ENCODE measurements around the gene ACBD7. TPM values are rescaled to one million over a fixed set of nuclear protein-coding genes. Genes with fewer than 3 reads are reported as not detected.
A peak's percentile ranks its signal among the peaks of the same experiment; 100 is the strongest.

Gene ACBD7
- total RNA-seq, 6 experiments from 2014 or later: 0.54 to 0.96 (median 0.80) TPM

- peaks cover 5% of the 10 kb centered on the region; the same call in 1 of the 2 replicates for H3K4me1 Mint-ChIP-seq (ENCODE audit: low read depth)
- peak; percentile 95 for TF ChIP-seq CTCF (IDR thresholded peaks at IDR 0.05)
- H3K27me3 Mint-ChIP-seq (ENCODE audit: insufficient read depth): 0 out of 2 replicates have a peak, but pooled peaks cover 2% of the 10 kb centered on the region
- H3K4me3 Mint-ChIP-seq: no peak overlapping the region
- peak; percentile 46 for DNase-seq
- H3K9me3 Mint-ChIP-seq: no peaks in the 10 kb centered on the region
- H3K27ac Mint-ChIP-seq: peak overlapping the region; percentile 34; the same call in 1 of the 2 replicates
- H3K36me3 Mint-ChIP-seq (ENCODE audit: low read depth): peaks cover 27% of the 10 kb centered on the region
These were observed 17.9 kb upstream of the ACBD7 start for GRCh38 chr10:15106352-15107013.

DNA sequence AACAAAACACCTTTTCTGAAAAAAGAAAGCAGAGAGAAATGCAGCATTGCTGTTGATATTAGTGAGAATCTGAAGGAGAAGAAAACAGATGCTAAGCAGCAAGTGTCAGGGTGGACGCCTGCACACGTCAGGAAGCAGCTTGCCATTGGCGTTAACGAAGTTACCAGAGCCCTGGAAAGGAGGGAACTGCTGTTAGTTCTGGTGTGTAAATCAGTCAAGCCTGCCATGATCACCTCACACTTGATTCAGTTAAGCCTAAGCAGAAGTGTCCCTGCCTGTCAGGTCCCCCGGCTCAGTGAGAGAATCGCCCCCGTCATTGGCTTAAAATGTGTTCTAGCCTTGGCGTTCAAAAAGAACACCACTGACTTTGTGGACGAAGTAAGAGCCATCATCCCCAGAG lies 14.9 kb upstream of the ACBD7 start:
- no peak for DNase-seq
- peak overlapping the region; percentile 40 for H3K27ac Mint-ChIP-seq
- peaks cover 32% of the 10 kb centered on the region for H3K36me3 Mint-ChIP-seq (ENCODE audit: low read depth)
- no peak for TF ChIP-seq CTCF (IDR thresholded peaks at IDR 0.05)
- no peak overlapping the region for H3K4me3 Mint-ChIP-seq
- peaks cover 21% of the 10 kb centered on the region for H3K4me1 Mint-ChIP-seq (ENCODE audit: low read depth)
- H3K9me3 Mint-ChIP-seq: no peaks in the 10 kb centered on the region
- peaks cover 3% of the 10 kb centered on the region; the same call in 1 of the 2 replicates for H3K27me3 Mint-ChIP-seq (ENCODE audit: insufficient read depth)

DNA sequence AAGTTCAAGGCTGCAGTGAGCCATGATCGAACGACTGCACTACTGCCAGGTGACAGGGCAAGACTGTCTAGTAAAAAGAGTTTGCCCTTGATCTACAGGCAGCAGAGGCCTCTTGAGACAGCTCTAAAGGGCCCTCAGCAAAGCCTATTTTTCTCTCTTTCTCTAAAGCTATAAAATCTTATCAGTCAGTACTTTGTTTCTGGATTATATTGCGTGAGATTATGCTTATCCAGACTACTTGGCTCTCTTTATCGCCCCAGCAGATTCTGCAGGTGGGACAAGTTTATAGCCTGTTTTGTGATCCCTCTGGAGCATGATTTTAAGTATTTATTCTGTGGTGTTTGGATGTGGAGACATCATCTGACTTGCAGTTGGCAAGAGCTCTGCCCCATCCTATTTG lies 11.3 kb upstream of the ACBD7 start:
- no peak overlapping the region for H3K4me3 Mint-ChIP-seq
- DNase-seq: no peak
- peak overlapping the region; percentile 72 for H3K27ac Mint-ChIP-seq
- H3K36me3 Mint-ChIP-seq (ENCODE audit: low read depth): peaks cover 28% of the 10 kb centered on the region
- peaks cover 4% of the 10 kb centered on the region; the same call in 1 of the 2 replicates for H3K9me3 Mint-ChIP-seq
- TF ChIP-seq CTCF (IDR thresholded peaks at IDR 0.05): no peak
- peaks cover 21% of the 10 kb centered on the region for H3K4me1 Mint-ChIP-seq (ENCODE audit: low read depth)
- peaks cover 8% of the 10 kb centered on the region for H3K27me3 Mint-ChIP-seq (ENCODE audit: insufficient read depth)

GRCh38 chr10:15097011-15097812 lies 8.6 kb upstream of the ACBD7 start, which contains the start of gene RPP38:
RPP38 (plus strand) TSS chr10:15097355; CDS start chr10:15103315, 5,960 bp downstream.
- Mint-ChIP-seq H3K9me3 (peaks cover 4% of the 10 kb centered on the region; the same call in 1 of the 2 replicates), H3K27me3 (ENCODE audit: insufficient read depth) (peaks cover 13% of the 10 kb centered on the region), H3K27ac (peak within 1 kb of the TSS; percentile 99), H3K4me1 (ENCODE audit: low read depth) (peaks cover 21% of the 10 kb centered on the region), H3K4me3 (peak within 1 kb of the TSS; percentile 99), H3K36me3 (ENCODE audit: low read depth) (peaks cover 19% of the 10 kb centered on the region)
- DNase-seq: peak; percentile 93
- TF ChIP-seq CTCF (IDR thresholded peaks at IDR 0.05): no peak

DNA sequence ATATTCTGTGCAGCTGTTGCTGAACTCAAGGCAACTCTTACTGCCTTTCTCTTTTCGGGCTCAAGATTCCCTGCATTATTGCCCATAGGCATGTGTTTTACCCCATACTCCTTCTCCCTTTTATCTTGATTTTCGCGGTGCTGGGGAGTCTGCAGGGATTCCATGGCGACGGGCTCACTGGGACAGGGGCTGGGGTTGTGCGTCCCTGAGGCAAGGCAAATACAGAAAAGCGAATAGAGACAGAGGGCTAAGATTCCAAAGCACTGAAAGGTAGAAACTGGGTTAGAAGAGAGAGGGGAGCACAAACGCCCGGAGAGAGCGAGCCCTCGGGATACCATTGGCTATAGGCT lies 8.1 kb upstream of the ACBD7 start:
- Mint-ChIP-seq H3K27me3 (ENCODE audit: insufficient read depth) (peaks cover 15% of the 10 kb centered on the region), H3K4me3 (peak overlapping the region; percentile 99)

More for the DNA sequence above, 8.1 kb upstream of the ACBD7 start:
- TF ChIP-seq CTCF (IDR thresholded peaks at IDR 0.05): no peak
- Mint-ChIP-seq H3K36me3 (ENCODE audit: low read depth) (peaks cover 19% of the 10 kb centered on the region), H3K9me3 (peaks cover 4% of the 10 kb centered on the region; the same call in 1 of the 2 replicates), H3K27ac (peak overlapping the region; percentile 99), H3K4me1 (ENCODE audit: low read depth) (peaks cover 21% of the 10 kb centered on the region)
- DNase-seq: no peak

Measured in HFFc6 (cell line).